Psoas muscle (tissue), 8 donors: Measurements from ENCODE around the gene SMAD4. TPM values are rescaled to one million over a fixed set of nuclear protein-coding genes. Genes with fewer than 3 reads are reported as not detected.

Experiments used
- ATAC-seq, 4 donors: fragments of 200-7000 bp; cut with Tn5 transposase; one replicate each; pipeline ENCODE4 v1.9.1; 2020; ENCODE audit warnings: moderate library complexity in 3 of 4, mild to moderate bottlenecking in 2 of 4
- DNase-seq, 2 donors: peaks; one replicate each; pipeline ENCODE4 v3.0.0-alpha.2; 2020
- H3K27ac ChIP-seq: fragments of 200-600 bp; one replicate; pipeline ENCODE4 v1.8.0; 2022
- H3K27me3 ChIP-seq, 3 donors: fragments of 200-600 bp in 1 of 3; one replicate each; pipeline versions ENCODE4 v1.6.1 to v1.8.0; 2013 to 2022; ENCODE audit warnings: low read length in 2 of 3, mild to moderate bottlenecking in 2 of 3, moderate library complexity in 1 of 3; ENCODE audit not compliant: insufficient read depth in 3 of 3
- H3K36me3 ChIP-seq, 2 donors: fragments of 200-600 bp in 1 of 2; one replicate each; pipeline versions ENCODE4 v1.6.1 to v1.8.0; 2013 to 2022; ENCODE audit warnings: low read depth in 1 of 2, mild to moderate bottlenecking in 1 of 2, moderate library complexity in 1 of 2; ENCODE audit not compliant: insufficient read depth in 1 of 2
- H3K4me1 ChIP-seq: fragments of 200-600 bp; one replicate; pipeline ENCODE4 v1.8.0; 2022
- H3K4me3 ChIP-seq: fragments of 200-600 bp; one replicate; pipeline ENCODE4 v1.8.0; 2022; ENCODE audit warnings: mild to moderate bottlenecking
- H3K9me3 ChIP-seq: fragments of 200-600 bp; one replicate; pipeline ENCODE4 v1.8.0; 2022
- WGBS, 3 donors: extraction: QIAGEN DNeasy Blood & Tissue Kit; methylation state at CpG; one replicate each; pipeline versions ENCODE4 v1.1.6 to v1.1.7; 2013; 5-methylcytosine and 5-hydroxymethylcytosine counted together
- intact Hi-C, 2 donors: fragments of 100-400 bp; cut with DNase I; formaldehyde crosslinking; loops; one replicate each; pipeline versions ENCODE4 v1.11.0 to v1.14.2; 2022
- polyA plus RNA-seq, 3 donors: library from polyadenylated mRNA; stranded (reverse); fragments of 200-250 nt; gene quantifications; one replicate each; pipeline ENCODE4 v1.2.3, GENCODE V29; 2013
- total RNA-seq, 4 donors: library from RNA; stranded (reverse); fragmentation: NEBNext Ultra II Directional in 2 of 4; extraction: Animal tissue kit (Norgen Biotek cat#: 25700) in 2 of 4; gene quantifications; one replicate each; pipeline versions ENCODE4 v1.2.1 to v1.2.4, GENCODE V29; 2021 to 2023
- TF ChIP-seq, protein P1 (sequence below): fragments of 200-600 bp; IDR thresholded peaks from one replicate; pipeline ENCODE4 v1.8.0; 2022; ENCODE audit warnings: antibody characterized with exemption
- donor health status: healthy with polysubstance abuse.
- donor health status: DM: no; HTN: no; CAD: no; lungs with moderate emphysema.
- donor health status: Bipolar disorder and iron deficiency.
- donor health status: healthy.
- donor health status: DM: yes; HTN: yes; CAD: no.
- donor health status: DM: no; HTN: no; CAD: no.
- donor health status: DM: no; HTN: no; CAD: no.
- donor health status: DM: yes; HTN: yes; CAD: no.

The SMAD4 gene
- total and polyA plus RNA-seq, 7 donors: 35.6 to 128 (median 92.7) TPM

DNA sequence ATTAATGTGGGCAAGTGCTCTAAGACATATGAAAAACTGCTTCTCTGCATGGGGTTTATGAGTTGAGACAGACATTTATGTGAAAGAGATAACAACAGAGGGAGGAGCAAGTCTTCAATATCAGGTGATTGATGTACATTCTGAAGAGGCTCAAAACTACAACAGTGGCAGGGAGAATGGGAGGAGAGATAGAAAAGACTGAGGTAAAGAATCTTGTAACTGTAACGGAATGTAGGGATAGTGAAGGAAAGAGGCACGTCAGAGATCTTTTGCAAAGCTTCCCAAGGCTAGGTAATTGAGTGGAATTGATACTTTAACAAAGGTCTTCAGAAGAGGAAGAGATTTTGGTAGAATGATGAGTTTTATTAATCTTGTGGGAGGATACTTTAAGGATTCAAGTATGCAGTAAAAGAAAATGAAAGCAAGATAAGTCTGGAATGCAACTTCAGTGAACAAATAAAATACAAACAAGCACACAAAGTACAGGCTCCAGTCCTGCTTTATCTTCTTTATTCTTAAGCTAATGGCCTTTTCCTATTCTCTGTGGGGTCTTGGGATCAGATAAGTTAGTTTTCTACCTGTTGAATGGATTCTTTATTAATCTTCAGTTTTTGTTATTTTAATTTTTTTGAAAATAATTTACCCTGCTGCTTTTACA is 15.0 kb downstream of the SMAD4 start:
- H3K27ac ChIP-seq: no peak overlapping the region

DNA sequence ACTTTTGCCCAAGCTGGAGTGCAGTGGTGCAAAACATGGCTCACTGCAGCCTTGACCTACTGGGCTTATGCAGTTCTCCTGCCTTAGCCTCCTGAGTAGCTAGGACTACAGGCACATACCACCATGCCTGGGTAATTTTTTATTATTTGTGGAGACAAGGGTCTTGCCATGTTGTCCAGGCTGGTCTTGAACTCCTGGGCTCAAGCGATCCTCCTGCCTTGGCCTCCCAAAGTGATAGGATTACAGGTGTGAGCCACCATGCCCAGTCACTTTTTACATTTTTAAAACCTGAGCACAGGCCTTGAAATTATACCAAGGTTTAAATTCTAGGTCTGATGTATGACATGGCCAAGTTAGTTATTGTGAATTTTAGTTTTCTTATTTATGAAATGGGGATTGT is 18.2 kb downstream of the SMAD4 start:
- no peak overlapping the region for H3K4me3 ChIP-seq
- TF ChIP-seq, protein P1, sequence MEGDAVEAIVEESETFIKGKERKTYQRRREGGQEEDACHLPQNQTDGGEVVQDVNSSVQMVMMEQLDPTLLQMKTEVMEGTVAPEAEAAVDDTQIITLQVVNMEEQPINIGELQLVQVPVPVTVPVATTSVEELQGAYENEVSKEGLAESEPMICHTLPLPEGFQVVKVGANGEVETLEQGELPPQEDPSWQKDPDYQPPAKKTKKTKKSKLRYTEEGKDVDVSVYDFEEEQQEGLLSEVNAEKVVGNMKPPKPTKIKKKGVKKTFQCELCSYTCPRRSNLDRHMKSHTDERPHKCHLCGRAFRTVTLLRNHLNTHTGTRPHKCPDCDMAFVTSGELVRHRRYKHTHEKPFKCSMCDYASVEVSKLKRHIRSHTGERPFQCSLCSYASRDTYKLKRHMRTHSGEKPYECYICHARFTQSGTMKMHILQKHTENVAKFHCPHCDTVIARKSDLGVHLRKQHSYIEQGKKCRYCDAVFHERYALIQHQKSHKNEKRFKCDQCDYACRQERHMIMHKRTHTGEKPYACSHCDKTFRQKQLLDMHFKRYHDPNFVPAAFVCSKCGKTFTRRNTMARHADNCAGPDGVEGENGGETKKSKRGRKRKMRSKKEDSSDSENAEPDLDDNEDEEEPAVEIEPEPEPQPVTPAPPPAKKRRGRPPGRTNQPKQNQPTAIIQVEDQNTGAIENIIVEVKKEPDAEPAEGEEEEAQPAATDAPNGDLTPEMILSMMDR: no peak
- peaks cover 0 to 54% of the 10 kb centered on the region in 2 donors for H3K36me3 ChIP-seq
- peaks cover 26% of the 10 kb centered on the region for H3K4me1 ChIP-seq
- H3K27ac ChIP-seq: no peak overlapping the region
- WGBS, 3 donors: 97 to 100% (median 100%) methylated on average over 1 of the region's 1 CpG
- intact Hi-C loops: no loop called here
- DNase-seq (no peak), ATAC-seq (no peak)
- no peaks in the 10 kb centered on the region for H3K27me3 ChIP-seq
- no peaks in the 10 kb centered on the region for H3K9me3 ChIP-seq

More for the DNA sequence above, 15.0 kb downstream of the SMAD4 start:
- intact Hi-C loops: no loop called here
- Histone ChIP-seq H3K36me3 (peaks cover 0 to 31% of the 10 kb centered on the region in 2 donors), H3K4me1 (peaks cover 50% of the 10 kb centered on the region), H3K9me3 (no peaks in the 10 kb centered on the region), H3K4me3 (no peak overlapping the region), H3K27me3 (no peaks in the 10 kb centered on the region)
- peak in 1 of 4 donors; percentile 9 for ATAC-seq
- DNase-seq: no peak
- TF ChIP-seq, protein P1: no peak
- WGBS, 3 donors: 26 to 35% (median 30%) methylated on average over 2 of the region's 2 CpGs

DNA sequence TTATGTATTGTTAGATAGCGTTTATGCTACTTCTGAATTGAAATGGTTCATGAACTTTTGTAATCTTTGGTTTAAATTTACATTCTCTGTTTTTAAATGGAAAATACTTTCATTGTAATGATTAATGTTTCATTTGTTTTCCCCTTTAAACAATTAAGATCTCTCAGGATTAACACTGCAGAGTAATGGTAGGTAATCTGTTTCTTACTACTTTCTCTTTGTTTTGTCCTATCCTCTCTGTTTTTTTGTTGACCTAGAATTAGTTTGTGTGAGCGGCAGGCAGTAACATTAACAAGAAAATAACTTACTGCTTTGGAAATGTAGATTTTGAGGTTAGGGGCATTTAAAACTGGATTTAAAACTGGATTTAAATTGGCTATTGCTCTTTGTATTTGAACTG is 19.1 kb downstream of the SMAD4 start:
- Histone ChIP-seq H3K27ac (no peak overlapping the region), H3K36me3 (peaks cover 0 to 55% of the 10 kb centered on the region in 2 donors), H3K4me1 (peaks cover 21% of the 10 kb centered on the region), H3K4me3 (no peak overlapping the region), H3K27me3 (no peaks in the 10 kb centered on the region), H3K9me3 (no peaks in the 10 kb centered on the region)
- 95 to 100% (median 97%) methylated on average over 2 of the region's 2 CpGs for WGBS, 3 donors
- no peak for ATAC-seq
- no peak for DNase-seq
- intact Hi-C loops: no loop called here
- TF ChIP-seq, protein P1: no peak

DNA sequence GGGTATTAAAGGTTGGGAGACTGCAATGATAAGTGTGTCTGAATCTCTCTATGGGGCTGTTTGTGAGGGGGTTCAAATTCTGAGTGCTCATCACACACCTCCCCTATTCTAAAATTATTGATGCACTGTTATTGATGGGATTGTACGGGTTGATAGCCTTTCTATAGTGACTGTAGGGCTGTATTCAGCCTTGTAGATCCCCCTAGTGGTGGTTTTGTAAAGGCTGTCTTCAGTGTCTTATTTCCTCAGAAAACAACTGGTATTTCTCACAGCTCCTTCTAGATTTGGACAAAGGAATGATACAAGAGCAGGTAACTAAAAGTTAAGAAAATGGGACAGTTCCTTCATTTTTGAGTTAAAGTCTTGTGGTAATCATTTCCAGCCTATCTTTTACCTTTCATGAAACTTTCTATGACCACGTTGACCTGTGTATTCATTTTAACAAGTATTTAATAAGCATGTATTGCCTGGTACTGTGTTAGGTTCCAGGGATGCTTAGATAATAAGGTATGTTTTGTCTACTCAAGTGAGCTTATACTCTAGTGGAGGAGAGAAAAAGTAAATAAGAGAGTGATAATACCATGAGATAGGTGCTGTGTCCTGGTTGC is 21.2 kb downstream of the SMAD4 start:
- peak; percentile 51 to 88 (median 82) for ATAC-seq
- Histone ChIP-seq H3K9me3 (no peaks in the 10 kb centered on the region), H3K36me3 (peaks cover 2 to 72% of the 10 kb centered on the region in 2 donors), H3K4me1 (peaks cover 1% of the 10 kb centered on the region), H3K27me3 (no peaks in the 10 kb centered on the region), H3K27ac (no peak overlapping the region), H3K4me3 (no peak overlapping the region)
- TF ChIP-seq, protein P1: peak; percentile 80
- DNase-seq: no peak
- WGBS, 3 donors: 44 to 48% (median 44%) methylated on average over 2 of the region's 2 CpGs
- intact Hi-C loops: loop anchor here (2.0 to 10.0 kb wide), 2 partner anchors 230 to 236 kb away; partner anchors contain the start of gene MRO (in 1 of the 2)
